HG03095 (cell line): ENCODE measurements around the gene CTPS2.

Experiments
- ATAC-seq: cut with Tn5 transposase; IDR thresholded peaks from one replicate; pipeline ENCODE4 v1.9.1; 2021; ENCODE audit warnings: moderate library complexity; ENCODE audit not compliant: unreplicated experiment

CTPS2 gene

GRCh38 chrX:16573781-16574180 is 138.7 kb downstream of the CTPS2 start:
- no peak for ATAC-seq

GRCh38 chrX:16567681-16568080 is 144.8 kb downstream of the CTPS2 start:
- ATAC-seq: no peak

- ATAC-seq: no peak
Observed at GRCh38 chrX:16566571-16566970, 145.9 kb downstream of the CTPS2 start.

- no peak for ATAC-seq
Observed at GRCh38 chrX:16560173-16560572, 152.3 kb downstream of the CTPS2 start.

GRCh38 chrX:16559206-16559619 is 153.3 kb downstream of the CTPS2 start:
- no peak for ATAC-seq

- ATAC-seq: no peak
Observed at GRCh38 chrX:16558489-16558888, 154.0 kb downstream of the CTPS2 start.

GRCh38 chrX:16552546-16552945 is 159.9 kb downstream of the CTPS2 start:
- no peak for ATAC-seq

GRCh38 chrX:16547644-16548043 is 164.8 kb downstream of the CTPS2 start:
- no peak for ATAC-seq

- ATAC-seq: no peak
Observed at GRCh38 chrX:16544969-16545368, 167.5 kb downstream of the CTPS2 start.
